Stimulated activated CD8-positive, alpha-beta memory T cell treated with anti-CD3 and anti-CD28 coated beads, Interleukin-4, amount 100 ng/mL, for 4 hours (primary cell): ENCODE data around the gene TBCA.

ENCODE experiments used
- DNase-seq, 2 donors: peaks; one replicate each; pipeline ENCODE4 v3.0.0-alpha.2; 2020; ENCODE audit warnings: low read depth in 2 of 2, low spot score in 1 of 2

Gene TBCA

DNA sequence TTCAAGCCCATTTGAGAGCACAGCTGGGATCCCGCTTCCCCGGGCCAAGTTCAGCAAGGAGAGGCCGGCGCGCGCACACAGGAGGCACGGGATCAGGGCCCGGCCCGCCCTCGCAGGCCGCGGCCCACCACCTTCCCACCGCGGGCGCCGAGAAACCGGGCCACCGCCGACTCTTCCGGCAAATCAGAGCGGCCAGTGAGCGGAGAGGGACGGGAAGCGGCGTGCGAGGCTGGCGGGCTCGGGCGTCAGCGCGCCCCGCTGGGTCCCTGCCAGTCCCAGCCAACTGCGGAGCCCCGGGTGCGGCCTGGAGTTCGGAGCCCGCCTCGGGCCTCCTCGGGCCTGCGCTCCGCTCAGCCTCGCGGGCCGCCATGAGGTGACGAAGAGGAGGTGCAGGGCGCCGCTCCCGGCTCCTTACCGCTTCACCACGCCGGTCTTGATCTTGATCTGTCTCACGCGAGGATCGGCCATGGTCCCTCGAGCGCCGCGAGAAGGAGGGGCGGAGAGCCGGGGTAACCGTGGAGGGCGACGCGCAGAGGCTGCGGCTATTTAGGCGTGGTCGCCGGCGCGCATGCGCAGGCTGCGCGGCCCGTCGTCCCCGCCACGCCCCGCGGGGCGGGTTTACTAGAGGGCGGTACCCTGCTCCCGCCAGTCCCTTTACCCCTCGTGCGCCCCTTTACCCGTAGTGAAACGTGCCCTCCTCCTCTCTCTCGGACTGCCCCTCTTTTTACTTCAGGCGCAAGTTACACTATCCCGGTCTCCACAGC is at the start of gene TBCA:
TSS of gene TBCA (minus strand) at position 550 of the 764 bp plus-strand sequence. CDS start at position 468, 82 bp downstream.
- DNase-seq: peak; percentile 72 to 82

DNA sequence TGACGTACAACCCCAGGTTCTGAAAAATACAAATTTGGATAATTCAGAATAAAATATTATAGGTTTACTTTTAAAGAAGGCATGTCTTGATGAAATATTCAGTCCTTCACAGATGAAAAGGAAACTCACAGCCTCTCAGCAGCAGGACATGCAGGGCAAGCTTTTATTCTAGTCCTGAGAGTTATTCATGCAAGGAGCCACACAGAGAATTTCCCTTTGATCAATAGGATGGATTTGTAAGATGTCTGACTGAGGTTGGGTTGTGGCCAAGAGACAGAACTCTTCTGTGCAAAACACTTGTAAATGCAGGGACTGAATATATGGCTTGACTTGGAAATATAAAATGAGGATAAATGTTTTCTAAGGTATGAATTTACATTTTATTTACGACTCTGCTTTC is 48.8 kb upstream of the TBCA start:
- no peak for DNase-seq

- DNase-seq: no peak
Observed at GRCh38 chr5:77816686-77817085, 40.5 kb upstream of the TBCA start.

DNA sequence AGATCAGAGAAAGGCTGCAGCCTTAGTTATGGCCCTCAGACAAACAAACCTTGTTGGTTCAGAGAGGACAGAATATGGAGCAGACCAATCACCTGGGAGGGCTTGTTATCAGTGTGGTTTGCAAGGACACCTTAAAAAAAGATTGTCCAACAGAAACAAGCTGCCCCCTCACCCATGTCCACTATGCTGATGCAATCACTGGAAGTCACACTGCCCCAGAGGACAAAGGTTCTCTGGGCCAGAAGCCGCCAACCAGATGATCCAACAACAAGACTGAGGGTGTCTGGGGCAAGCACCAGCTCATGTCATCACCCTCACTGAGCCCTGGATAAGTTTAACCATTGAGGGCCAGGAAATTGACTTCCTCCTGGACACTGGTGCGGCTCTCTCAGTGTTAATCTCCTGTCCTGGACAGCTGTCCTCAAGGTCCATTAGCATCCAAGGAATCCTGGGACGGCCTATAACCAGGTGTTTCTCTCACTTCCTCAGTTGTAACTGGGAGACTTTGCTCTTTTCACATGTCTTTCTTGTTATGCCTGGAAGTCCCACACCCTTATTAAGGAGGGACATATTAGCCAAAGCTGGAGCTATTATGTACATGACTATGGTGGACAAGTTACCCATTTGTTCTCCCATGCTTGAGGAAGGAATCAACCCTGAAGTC is 36.9 kb upstream of the TBCA start:
- DNase-seq: no peak

- no peak for DNase-seq
Observed at GRCh38 chr5:77806213-77806843, 30.2 kb upstream of the TBCA start.

DNA sequence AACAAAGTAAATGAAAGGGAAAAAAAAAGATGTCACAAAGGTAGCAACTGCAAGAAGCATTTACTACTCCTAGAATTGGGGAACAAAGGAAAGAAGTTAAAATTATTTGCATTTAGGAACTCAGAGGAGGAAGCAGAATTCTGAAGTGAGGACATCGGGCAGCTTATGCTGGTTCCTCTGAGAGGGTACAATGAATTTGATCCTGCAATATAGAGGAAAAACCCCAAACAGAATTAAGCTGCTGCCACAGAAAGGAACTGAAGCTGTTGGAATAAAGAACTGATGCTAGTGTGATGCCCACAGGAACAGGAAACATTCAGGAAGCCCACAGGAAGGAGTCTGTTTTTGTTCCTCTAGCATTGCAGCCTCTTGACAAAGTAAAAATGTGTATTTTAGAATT is 22.3 kb upstream of the TBCA start:
- DNase-seq: no peak

DNA sequence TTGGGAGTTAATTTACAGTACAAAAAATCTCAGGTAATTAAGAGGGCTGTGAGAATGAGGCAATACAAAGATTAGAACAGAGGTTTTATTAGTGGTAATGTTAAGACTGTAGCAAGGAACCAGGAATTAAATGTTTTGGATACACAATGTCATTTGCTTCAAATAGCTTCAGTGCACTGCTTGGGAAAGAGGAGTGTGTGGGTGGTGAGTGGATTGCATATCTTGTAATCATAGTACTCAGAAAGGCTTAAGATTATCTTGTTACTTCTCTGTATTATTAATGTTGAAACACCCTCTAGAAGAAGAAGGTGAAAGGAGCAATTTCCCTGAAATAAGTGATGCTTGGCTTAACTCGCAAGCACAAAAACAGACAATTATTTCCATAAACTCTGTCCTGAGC is 21.0 kb upstream of the TBCA start:
- DNase-seq: no peak

DNA sequence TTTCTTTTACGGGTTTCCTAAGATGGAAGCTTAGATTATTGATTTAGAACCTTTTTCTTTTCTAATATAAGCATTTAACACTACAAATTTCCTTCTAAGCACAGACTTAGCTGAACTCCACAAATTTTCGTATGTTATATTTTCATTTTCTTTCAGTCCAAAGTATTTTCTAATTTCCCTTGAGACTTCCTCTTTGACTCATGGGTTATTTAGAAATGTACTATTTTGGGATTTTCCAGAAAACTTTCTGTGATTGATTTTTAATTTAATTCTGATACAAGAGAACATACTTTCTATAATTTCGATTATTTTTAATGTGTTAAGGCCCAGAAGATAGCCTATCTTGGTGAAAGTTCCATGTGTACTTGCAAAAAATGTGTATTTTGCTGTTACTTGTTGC is 19.7 kb upstream of the TBCA start:
- DNase-seq: no peak

DNA sequence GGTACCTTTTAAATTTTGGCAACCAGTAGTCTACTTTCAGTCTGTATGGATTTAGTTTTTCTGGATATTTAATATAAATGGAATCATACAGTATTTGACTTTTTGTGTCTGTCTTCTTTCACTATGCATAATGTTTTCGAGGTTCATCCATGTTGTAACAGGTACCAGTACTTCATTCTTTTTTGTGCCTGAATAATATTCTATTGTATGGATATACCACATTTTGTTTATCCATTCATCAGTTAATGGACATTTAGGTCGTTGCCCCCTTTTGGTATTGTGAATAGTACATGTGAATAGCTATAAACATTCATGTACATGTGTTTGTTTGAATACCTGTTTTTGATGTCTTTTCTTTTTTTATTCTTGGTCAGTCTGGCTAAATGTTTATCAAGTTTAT is 19.1 kb upstream of the TBCA start:
- no peak for DNase-seq

DNA sequence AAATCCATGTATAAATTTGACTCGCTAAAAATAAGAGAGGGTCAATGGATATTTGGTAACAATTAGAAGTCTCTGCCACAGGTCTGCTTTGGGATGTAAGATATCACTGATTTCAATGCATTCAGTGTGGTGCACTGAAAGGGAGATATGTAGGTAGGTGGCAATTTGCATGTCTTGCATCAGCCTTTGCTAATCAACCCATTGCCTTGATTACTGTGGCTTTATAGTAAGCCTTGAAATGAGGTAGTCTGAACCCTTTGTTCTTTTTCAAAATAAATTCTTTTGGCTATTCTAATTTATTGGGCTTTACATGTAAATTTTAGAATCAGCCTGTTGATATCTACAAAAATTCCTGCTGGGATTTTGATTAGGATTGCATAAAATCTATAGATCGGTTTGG is 15.8 kb upstream of the TBCA start:
- no peak for DNase-seq

DNA sequence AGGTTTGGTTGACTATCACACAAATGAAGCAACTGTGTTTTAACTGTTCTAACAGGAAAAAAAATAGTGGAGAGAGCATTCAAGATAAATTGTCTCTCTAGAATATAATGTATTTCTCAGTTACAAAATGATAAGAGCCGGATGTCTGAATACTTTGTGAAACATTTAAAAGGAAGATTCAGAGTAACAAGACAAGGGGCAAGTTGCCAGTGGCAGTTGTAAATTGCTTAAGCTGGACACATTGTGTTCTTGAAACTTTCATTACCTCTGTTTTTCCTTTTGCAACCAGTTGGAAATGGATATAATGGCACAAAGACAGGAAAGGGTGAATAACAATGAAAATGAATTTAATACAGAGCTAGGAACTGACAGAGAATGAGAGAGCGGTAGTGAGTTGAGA is 15.2 kb upstream of the TBCA start:
- DNase-seq: no peak

DNA sequence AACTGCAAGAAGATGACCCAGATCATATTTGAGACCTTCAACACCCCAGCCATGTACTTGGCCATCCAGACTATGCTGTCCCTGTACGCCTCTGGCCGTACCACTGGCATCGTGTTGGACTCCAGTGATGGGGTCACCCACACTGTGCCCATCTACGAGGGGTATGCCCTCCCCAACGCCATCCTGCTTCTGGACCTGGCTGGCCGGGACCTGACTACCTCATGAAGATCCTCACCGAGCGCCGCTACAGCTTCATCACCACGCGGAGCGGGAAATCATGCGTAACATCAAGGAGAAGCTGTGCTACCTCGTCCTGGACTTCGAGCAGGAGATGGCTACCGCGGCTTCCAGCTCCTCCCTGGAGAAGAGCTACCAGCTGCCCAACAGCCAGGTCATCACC is 9.1 kb upstream of the TBCA start:
- no peak for DNase-seq

DNA sequence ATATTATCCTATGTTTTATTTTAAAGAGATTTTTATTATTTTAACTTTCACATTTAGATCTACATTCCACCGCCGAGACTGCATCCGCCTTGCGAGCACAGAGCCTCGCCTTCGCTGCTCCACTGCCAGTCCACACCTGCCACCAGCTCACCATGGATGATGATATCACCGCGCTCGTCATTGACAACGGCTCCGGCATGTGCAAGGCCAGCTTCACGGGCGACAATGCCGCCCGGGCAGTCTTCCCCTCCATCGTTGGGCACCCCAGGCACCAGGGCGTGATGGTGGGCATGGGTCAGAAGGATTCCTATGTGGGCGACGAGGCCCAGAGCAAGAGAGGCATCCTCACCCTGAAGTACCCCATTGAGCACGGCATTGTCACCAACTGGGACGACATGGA is 8.6 kb upstream of the TBCA start:
- no peak for DNase-seq

DNA sequence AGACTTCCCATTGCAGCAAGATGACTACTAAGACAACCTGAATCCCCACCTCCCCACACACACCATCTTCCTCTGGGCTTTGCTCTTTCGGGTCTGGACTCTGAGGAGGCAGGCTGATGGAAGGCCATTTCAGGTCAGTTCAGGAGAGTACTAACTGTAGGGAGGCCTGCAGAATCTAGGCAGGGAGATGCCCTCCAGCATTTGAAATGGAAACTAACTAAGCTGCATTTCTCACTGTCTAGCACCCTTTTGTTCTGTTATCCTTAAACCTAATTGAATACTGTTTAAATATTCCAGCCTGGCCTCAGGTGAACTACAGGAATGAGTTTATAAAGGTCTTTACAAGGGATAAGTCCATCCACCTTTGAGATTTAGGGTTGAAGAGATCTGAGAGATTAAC is 4.9 kb upstream of the TBCA start:
- DNase-seq: no peak

DNA sequence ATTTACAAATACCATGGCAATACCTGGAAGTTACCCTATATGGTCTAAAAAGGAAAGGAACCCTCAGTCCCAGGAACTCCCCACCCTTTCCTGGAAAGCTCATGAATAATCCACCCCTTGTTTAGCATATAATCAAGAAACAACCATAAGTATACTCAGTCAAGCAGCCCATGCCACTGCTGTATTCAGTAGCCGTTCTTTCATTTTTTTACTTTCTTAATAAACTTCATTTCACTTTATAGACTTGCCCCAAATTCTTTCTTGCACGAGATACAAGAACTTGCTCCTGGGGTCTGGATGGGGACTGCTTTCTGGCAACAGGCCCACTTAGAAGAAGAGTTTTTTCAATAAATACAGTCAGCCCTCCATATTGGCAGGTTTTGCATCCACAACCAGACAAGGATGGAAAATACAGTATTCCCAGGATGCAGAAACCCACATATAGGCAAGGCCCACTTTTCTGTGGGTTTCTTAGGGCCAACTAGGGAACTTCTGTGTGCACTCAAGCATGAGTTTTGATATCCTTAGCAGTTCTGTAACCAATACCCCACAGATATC is 2.8 kb upstream of the TBCA start:
- no peak for DNase-seq

- DNase-seq: no peak
Observed at GRCh38 chr5:77778398-77778797, 2.3 kb upstream of the TBCA start.

GRCh38 chr5:77777911-77778310 is 1.8 kb upstream of the TBCA start:
- DNase-seq: no peak

GRCh38 chr5:77777281-77777892 is 1.2 kb upstream of the TBCA start:
- no peak for DNase-seq

GRCh38 chr5:77776554-77777206 is 541 bp upstream of the TBCA start:
- no peak for DNase-seq

DNA sequence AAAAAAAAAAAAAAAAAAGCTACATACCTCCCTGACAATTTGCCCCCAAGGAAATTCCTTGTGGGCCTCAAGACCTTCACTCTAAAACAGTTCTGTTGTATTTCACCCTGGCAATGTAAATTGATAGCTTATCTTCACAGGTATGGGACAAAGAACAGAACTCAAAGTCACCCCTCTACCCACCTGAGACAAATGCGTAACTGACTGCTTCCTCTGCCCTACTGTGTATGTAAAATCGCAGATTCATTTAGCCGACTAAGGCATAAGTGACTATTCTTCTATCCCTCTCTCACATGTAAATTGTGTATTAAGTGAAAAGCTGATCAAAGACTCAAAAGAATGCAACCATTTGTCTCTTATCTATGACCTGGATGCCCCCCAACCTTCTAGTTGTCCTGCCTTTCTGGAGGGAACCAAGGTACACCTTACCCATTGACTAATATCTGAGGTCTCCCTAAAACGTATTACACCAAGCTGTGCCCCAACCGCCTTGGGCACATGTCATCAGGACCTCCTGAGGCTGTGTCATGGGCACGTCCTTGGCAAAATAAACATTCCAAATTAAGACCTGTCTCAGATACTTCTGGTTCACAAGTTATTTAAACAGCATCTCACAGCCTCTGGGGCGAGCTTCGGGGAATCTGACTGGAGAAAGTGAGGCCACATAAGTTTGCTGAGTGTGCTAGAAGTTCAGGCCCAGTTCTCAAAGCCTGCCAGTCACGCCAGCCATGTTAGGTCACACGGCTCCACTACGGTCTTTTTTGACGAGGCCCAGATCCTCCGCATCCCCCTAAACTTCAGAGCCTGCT is 954 bp downstream of the TBCA start:
- peak in 1 of 2 donors; percentile 13 for DNase-seq
